Endothelial cell of umbilical vein (primary cell): Measurements from ENCODE around the gene SEC14L1. TPM values are rescaled to one million over a fixed set of nuclear protein-coding genes. Genes with fewer than 3 reads are reported as not detected.

Source experiments
- BruUV-seq: library from RNA; stranded (reverse); fragments of 400-500 nt; replicated peaks from 2 replicates; lab custom pipeline; 2021; lab: Mats Ljungman, UMichigan
- CTCF ChIA-PET: fragments of 300-600, 350-600 bp; sonication (Branson Sonifier 250); formaldehyde crosslinking; loops from one replicate; lab custom pipeline; 2021; ENCODE audit warnings: antibody characterized with exemption, inconsistent platforms; lab: Charles Lee
- POLR2A ChIA-PET: fragments of 300-600, 350-600 bp; sonication (Branson Sonifier 250); formaldehyde crosslinking; loops from one replicate; lab custom pipeline; 2021; ENCODE audit warnings: antibody characterized with exemption, inconsistent platforms; lab: Charles Lee
- DNase-seq: peaks from one replicate; pipeline ENCODE4 v3.0.0-alpha.2; 2011; ENCODE audit warnings: low read depth, low spot score
- FAIRE-seq: peaks from 2 replicates; lab custom pipeline; 2011; peaks lifted over from hg19 to GRCh38; lab: Jason Lieb, UNC
- H2AFZ ChIP-seq: 2 replicates; pipeline ENCODE4 v1.6.0; 2012; ENCODE audit warnings: low read depth, low read length, control low read depth, inconsistent platforms
- H3K27ac ChIP-seq: 2 replicates; pipeline ENCODE4 v1.5.1; 2011; ENCODE audit warnings: low read depth, mild to moderate bottlenecking, control low read depth, low read length, moderate library complexity; ENCODE audit not compliant: insufficient read depth
- H3K27me3 ChIP-seq, 2 experiments: 2 replicates each; pipeline versions ENCODE4 v1.6.0 to v1.6.1; 2011; ENCODE audit warnings: low read length in 2 of 2, mixed read lengths in 1 of 2; ENCODE audit not compliant: control insufficient read depth in 2 of 2, insufficient read depth in 2 of 2
- H3K36me3 ChIP-seq, 2 experiments: 2 replicates in 1 of 2; 3 replicates in 1 of 2; pipeline ENCODE4 v1.5.1; 2011; ENCODE audit warnings: low read length in 2 of 2, mild to moderate bottlenecking in 1 of 2, moderate library complexity in 1 of 2; ENCODE audit not compliant: control insufficient read depth in 2 of 2, insufficient read depth in 2 of 2; ENCODE audit errors: extremely low read depth in 1 of 2
- H3K4me1 ChIP-seq: 3 replicates; pipeline ENCODE4 v1.5.1; 2011; ENCODE audit warnings: mild to moderate bottlenecking, low read length; ENCODE audit not compliant: control insufficient read depth, insufficient read depth; ENCODE audit errors: extremely low read depth
- H3K4me2 ChIP-seq: 2 replicates; pipeline ENCODE4 v1.6.1; 2011; ENCODE audit warnings: low read length, control low read depth, mixed read lengths; ENCODE audit not compliant: insufficient read depth
- H3K4me3 ChIP-seq, 3 experiments: fragments of 200-600 bp in 1 of 3; sonication (generic), shearing (Covaris generic) in 1 of 3; replicated peaks in 1 of 3; 2 replicates each; pipeline ENCODE4 v1.5.1; 2011 to 2016; ENCODE audit warnings: control low read depth in 3 of 3, low read length in 3 of 3, mild to moderate bottlenecking in 2 of 3, inconsistent platforms in 1 of 3, low read depth in 1 of 3, moderate library complexity in 1 of 3; ENCODE audit not compliant: insufficient read depth in 1 of 3
- H3K79me2 ChIP-seq: 2 replicates; pipeline ENCODE4 v1.6.0; 2012; ENCODE audit warnings: low read length, inconsistent platforms; ENCODE audit not compliant: control insufficient read depth, insufficient read depth
- H3K9ac ChIP-seq: replicated peaks from 2 replicates; pipeline ENCODE3; 2011; ENCODE audit warnings: low read length, control low read depth; ENCODE audit not compliant: insufficient read depth; ENCODE audit errors: extremely low read depth
- H3K9me1 ChIP-seq: replicated peaks from 3 replicates; pipeline ENCODE4 v1.6.0; 2011; ENCODE audit warnings: mild to moderate bottlenecking, low read length; ENCODE audit not compliant: control insufficient read depth, insufficient read depth; ENCODE audit errors: extremely low read depth
- H3K9me3 ChIP-seq: replicated peaks from 2 replicates; pipeline ENCODE4 v1.5.1; 2012; ENCODE audit warnings: low read length, inconsistent platforms; ENCODE audit not compliant: control insufficient read depth, insufficient read depth
- H4K20me1 ChIP-seq: replicated peaks from 2 replicates; pipeline ENCODE3; 2011; ENCODE audit warnings: mild to moderate bottlenecking, low read length; ENCODE audit not compliant: control insufficient read depth, insufficient read depth; ENCODE audit errors: extremely low read depth
- EZH2 ChIP-seq: IDR thresholded peaks from 2 replicates; pipeline ENCODE4 v1.6.1; 2012; ENCODE audit warnings: borderline replicate concordance, low read depth, mild to moderate bottlenecking, moderate library complexity, low read length, inconsistent platforms; ENCODE audit not compliant: severe bottlenecking
- FOS ChIP-seq: IDR thresholded peaks from 2 replicates; pipeline ENCODE4 v1.6.1; 2011; ENCODE audit warnings: mild to moderate bottlenecking, low read length, moderate library complexity, borderline replicate concordance; ENCODE audit not compliant: insufficient read depth
- MAX ChIP-seq: IDR thresholded peaks from 2 replicates; pipeline ENCODE4 v1.6.1; 2011; ENCODE audit not compliant: insufficient read depth, insufficient read length
- MYC ChIP-seq: IDR thresholded peaks from one replicate; pipeline ENCODE4 v1.6.1; 2011; ENCODE audit warnings: mild to moderate bottlenecking, low read depth, low read length
- POLR2AphosphoS5 ChIP-seq: IDR thresholded peaks from 2 replicates; pipeline ENCODE4 v1.6.1; 2012; ENCODE audit warnings: low read depth, mild to moderate bottlenecking, control low read depth, low read length, moderate library complexity; ENCODE audit not compliant: insufficient read depth
- dilution Hi-C: fragments of 300-500 bp; cut with MboI; formaldehyde crosslinking; loops from one replicate; pipeline ENCODE4 v1.15.0; 2019; ENCODE audit warnings: low sequenced_read_pairs; ENCODE audit not compliant: extremely low pct_ligation_motif_present
- intact Hi-C: fragments of 100-400 bp; cut with micrococcal nuclease; formaldehyde crosslinking; loops from one replicate; pipeline ENCODE4 v1.10.0; 2022
- polyA plus RNA-seq, 4 experiments: library from polyadenylated mRNA; depleted of rRNA in 3 of 4; stranded (reverse) in 3 of 4; unstranded in 1 of 4; fragments of >200 nt; gene quantifications; 2 replicates each; pipeline versions ENCODE4 v1.2.1 to v1.2.3, GENCODE V29; 2011 to 2012; ENCODE audit warnings: missing spikeins in 1 of 4
- total RNA-seq: library from RNA; stranded (reverse); gene quantifications from 2 replicates; pipeline ENCODE4 v1.2.3, GENCODE V29; 2021
- TF ChIP-seq, protein P1 (sequence below), 2 donors: IDR thresholded peaks; 1 replicate in 1 of 2; 2 replicates in 1 of 2; pipeline ENCODE4 v1.5.1; 2011; ENCODE audit warnings: low read length in 2 of 2, mild to moderate bottlenecking in 2 of 2, moderate library complexity in 2 of 2, control low read depth in 1 of 2, inconsistent platforms in 1 of 2, low read depth in 1 of 2; ENCODE audit not compliant: insufficient read depth in 1 of 2; ENCODE audit errors: extremely low read depth in 1 of 2

SEC14L1 gene
- total and polyA plus RNA-seq, 2 donors (not counting 3 experiments of a cell fraction or from before 2014, with no cell fraction given) = 215 to 631 TPM

DNA sequence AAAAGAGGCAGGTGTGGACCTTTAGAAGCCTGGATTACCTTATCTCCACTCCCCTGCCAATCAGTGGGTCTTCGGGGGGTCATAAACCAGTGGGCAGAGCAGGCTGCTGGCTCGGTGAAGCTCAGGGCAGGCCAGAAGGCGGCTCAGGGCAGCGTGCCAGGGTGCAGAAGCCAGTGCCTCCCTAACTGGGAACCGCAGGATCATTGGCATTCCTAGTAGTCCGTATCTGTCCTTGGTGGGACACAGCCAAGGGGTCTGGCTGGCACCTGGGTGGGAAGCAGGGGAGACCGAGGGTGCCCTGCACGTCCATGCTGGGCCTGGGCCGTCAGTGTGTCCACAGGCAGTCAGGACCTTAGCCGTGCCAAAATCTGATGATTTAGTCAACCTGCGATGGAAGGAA, 76.8 kb downstream of the SEC14L1 start:
- H3K27ac ChIP-seq = no peak overlapping the region
- ChIA-PET POLR2A (no interaction called here), CTCF (interaction anchor here (1.4 kb wide), 1 partner anchor 129 kb away, joined by 3 read pairs; no protein-coding TSS in a partner anchor)
- no peak overlapping the region for H3K4me3 ChIP-seq
- peaks cover 26% of the 10 kb centered on the region for H3K79me2 ChIP-seq
- no peak overlapping the region for H3K9ac ChIP-seq
- no peaks in the 10 kb centered on the region for H3K9me1 ChIP-seq
- intact Hi-C loops = no loop called here
- dilution Hi-C loops = no loop called here
- H3K9me3 ChIP-seq = no peaks in the 10 kb centered on the region
- TF ChIP-seq, protein P1, sequence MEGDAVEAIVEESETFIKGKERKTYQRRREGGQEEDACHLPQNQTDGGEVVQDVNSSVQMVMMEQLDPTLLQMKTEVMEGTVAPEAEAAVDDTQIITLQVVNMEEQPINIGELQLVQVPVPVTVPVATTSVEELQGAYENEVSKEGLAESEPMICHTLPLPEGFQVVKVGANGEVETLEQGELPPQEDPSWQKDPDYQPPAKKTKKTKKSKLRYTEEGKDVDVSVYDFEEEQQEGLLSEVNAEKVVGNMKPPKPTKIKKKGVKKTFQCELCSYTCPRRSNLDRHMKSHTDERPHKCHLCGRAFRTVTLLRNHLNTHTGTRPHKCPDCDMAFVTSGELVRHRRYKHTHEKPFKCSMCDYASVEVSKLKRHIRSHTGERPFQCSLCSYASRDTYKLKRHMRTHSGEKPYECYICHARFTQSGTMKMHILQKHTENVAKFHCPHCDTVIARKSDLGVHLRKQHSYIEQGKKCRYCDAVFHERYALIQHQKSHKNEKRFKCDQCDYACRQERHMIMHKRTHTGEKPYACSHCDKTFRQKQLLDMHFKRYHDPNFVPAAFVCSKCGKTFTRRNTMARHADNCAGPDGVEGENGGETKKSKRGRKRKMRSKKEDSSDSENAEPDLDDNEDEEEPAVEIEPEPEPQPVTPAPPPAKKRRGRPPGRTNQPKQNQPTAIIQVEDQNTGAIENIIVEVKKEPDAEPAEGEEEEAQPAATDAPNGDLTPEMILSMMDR (IDR thresholded peaks at IDR 0.05; ENCODE audit: extremely low read depth in 1 of 2, insufficient read depth in 1 of 2, low read depth in 1 of 2, low read length in 2 of 2) = no peak
- peak; percentile 20 for TF ChIP-seq POLR2AphosphoS5
- no peak overlapping the region for H3K4me2 ChIP-seq
- no peaks in the 10 kb centered on the region for H4K20me1 ChIP-seq
- no peaks in the 10 kb centered on the region for H3K27me3 ChIP-seq
- H2AFZ ChIP-seq = no peak overlapping the region
- peaks cover 6% of the 10 kb centered on the region for H3K4me1 ChIP-seq
- no TSS peak for BruUV-seq
- H3K36me3 ChIP-seq = peaks cover 52 to 58% of the 10 kb centered on the region in 2 experiments
- FAIRE-seq (no peak), DNase-seq (no peak)

- Histone ChIP-seq H3K4me2 (no peak overlapping the region), H3K4me1 (peaks cover 8% of the 10 kb centered on the region), H3K9ac (no peak overlapping the region), H2AFZ (no peak overlapping the region), H3K4me3 (no peak overlapping the region), H3K9me3 (no peaks in the 10 kb centered on the region), H4K20me1 (no peaks in the 10 kb centered on the region), H3K27ac (no peak overlapping the region), H3K9me1 (no peaks in the 10 kb centered on the region), H3K27me3 (no peaks in the 10 kb centered on the region), H3K79me2 (peaks cover 13% of the 10 kb centered on the region), H3K36me3 (peaks cover 42 to 46% of the 10 kb centered on the region in 2 experiments)
- TF ChIP-seq MYC = no peak
- TF ChIP-seq, protein P1 (IDR thresholded peaks at IDR 0.05; ENCODE audit: extremely low read depth in 1 of 2, insufficient read depth in 1 of 2, low read depth in 1 of 2, low read length in 2 of 2) = no peak
- no peak for TF ChIP-seq FOS
- no peak for TF ChIP-seq EZH2
- no peak for TF ChIP-seq MAX
- intact Hi-C loops (no loop called here), dilution Hi-C loops (no loop called here)
- ChIA-PET CTCF (no interaction called here), POLR2A (no interaction called here)
- DNase-seq (no peak), FAIRE-seq (no peak)
- BruUV-seq = no TSS peak
These were observed 78.1 kb downstream of the SEC14L1 start for GRCh38 chr17:77218902-77219301.
